Hematopoietic multipotent progenitor cell treated with erythropoietin and hydrocortisone succinate and interleukin-3 and kit ligand, for 6 days (in vitro differentiated cells): Measurements from ENCODE around the gene EIF5A.

Experiments
- DNase-seq: peaks from one replicate; pipeline ENCODE4 v3.0.0-alpha.2; 2015

The EIF5A gene

GRCh38 chr17:7313890-7314718, 6.7 kb downstream of the EIF5A start:
- DNase-seq, result peak; percentile 49

GRCh38 chr17:7314719-7315569, 7.5 kb downstream of the EIF5A start, which contains the start of gene GPS2:
Gene GPS2, minus strand, starts transcription at chr17:7315360. Its CDS starts 308 bp downstream, at chr17:7315052.
- peak; percentile 94 for DNase-seq

GRCh38 chr17:7315570-7316235, 8.3 kb downstream of the EIF5A start:
- DNase-seq, result peak; percentile 15

- no peak for DNase-seq
These were observed 9.9 kb downstream of the EIF5A start for GRCh38 chr17:7317161-7317803.

GRCh38 chr17:7318121-7318860, 10.9 kb downstream of the EIF5A start:
- DNase-seq, result no peak

- DNase-seq, result no peak
These were observed 14.0 kb downstream of the EIF5A start for GRCh38 chr17:7321466-7321865.

GRCh38 chr17:7322520-7323194, 15.2 kb downstream of the EIF5A start:
- DNase-seq, result no peak

- peak; percentile 59 for DNase-seq
These were observed 16.5 kb downstream of the EIF5A start for GRCh38 chr17:7323731-7324437.

- DNase-seq, result no peak
These were observed 17.0 kb downstream of the EIF5A start for GRCh38 chr17:7324438-7324779.

GRCh38 chr17:7325031-7325528, 17.7 kb downstream of the EIF5A start:
- no peak for DNase-seq

- no peak for DNase-seq
These were observed 18.8 kb downstream of the EIF5A start for GRCh38 chr17:7326186-7326585.

GRCh38 chr17:7327056-7327455, 19.6 kb downstream of the EIF5A start:
- DNase-seq, result no peak

- no peak for DNase-seq
These were observed 20.1 kb downstream of the EIF5A start for GRCh38 chr17:7327501-7327900.

- DNase-seq, result no peak
These were observed 20.6 kb downstream of the EIF5A start for GRCh38 chr17:7328009-7328408.

- peak; percentile 49 for DNase-seq
These were observed 21.5 kb downstream of the EIF5A start, which contains the start of gene NEURL4 for GRCh38 chr17:7328840-7329373. Gene NEURL4, minus strand, starts transcription at chr17:7329335. Its CDS starts 23 bp downstream, at chr17:7329312.

- DNase-seq, result peak; percentile 98
These were observed 22.1 kb downstream of the EIF5A start for GRCh38 chr17:7329374-7329996.

GRCh38 chr17:7329997-7330637, 22.7 kb downstream of the EIF5A start:
- DNase-seq, result peak; percentile 92

GRCh38 chr17:7330638-7331015, 23.2 kb downstream of the EIF5A start:
- DNase-seq, result no peak

- no peak for DNase-seq
These were observed 24.7 kb downstream of the EIF5A start for GRCh38 chr17:7332111-7332510.
